Hematopoietic multipotent progenitor cell (in vitro differentiated cells): ENCODE data around the gene ITPRID1. TPM values are rescaled to one million over a fixed set of nuclear protein-coding genes. Genes with fewer than 3 reads are reported as not detected.

ENCODE experiments used
- DNase-seq, 3 donors: peaks; one replicate each; pipeline ENCODE4 v3.0.0-alpha.2; 2011 to 2015; ENCODE audit warnings: low read depth in 2 of 3, low spot score in 2 of 3
- total RNA-seq: library from RNA; depleted of rRNA; stranded (reverse); fragments of >200 nt; gene quantifications from one replicate; pipeline ENCODE4 v1.2.3, GENCODE V29; 2012

The ITPRID1 gene
- total RNA-seq, 1 donor, result not detected

DNA sequence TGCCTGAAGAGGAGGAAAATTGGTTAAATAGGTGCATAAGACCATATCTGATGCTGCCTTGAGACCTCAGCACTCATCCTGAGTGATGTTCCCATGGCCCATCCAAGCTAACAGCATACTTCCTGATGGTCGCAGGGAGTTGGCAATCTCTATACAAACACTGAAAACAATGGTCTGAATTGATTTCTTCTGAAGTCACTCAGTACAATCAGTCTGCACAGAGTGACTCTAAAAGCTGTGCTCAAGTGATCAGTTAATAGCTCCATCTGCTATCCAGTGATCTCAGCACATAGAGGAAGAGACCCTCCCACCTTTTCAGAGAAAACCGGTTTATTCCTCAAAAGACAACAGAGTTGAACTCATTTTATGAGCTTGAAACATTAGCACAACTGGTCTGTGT is 177.0 kb downstream of the ITPRID1 start:
- DNase-seq, result no peak

- DNase-seq, result no peak
Measured at GRCh38 chr7:31692451-31692850, 178.6 kb downstream of the ITPRID1 start.

DNA sequence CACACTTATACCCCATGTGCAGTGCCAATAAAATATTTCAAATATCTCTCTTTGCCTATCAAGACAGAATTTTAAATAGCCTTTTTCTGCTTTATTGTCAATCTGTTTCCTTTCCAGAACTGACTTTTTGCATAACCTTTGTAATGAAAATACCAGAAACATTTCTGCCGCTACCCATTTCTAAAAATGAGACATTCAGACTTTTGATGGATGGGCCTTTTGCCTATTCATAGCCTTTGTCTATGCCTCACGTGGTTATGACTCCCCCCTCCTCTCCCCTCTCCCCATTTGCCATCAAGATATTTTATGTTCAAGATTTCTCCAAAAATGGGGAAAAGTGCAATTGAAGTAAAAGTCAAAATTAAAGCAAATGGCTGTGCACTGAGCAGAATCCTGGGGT is 179.0 kb downstream of the ITPRID1 start:
- DNase-seq, result no peak

DNA sequence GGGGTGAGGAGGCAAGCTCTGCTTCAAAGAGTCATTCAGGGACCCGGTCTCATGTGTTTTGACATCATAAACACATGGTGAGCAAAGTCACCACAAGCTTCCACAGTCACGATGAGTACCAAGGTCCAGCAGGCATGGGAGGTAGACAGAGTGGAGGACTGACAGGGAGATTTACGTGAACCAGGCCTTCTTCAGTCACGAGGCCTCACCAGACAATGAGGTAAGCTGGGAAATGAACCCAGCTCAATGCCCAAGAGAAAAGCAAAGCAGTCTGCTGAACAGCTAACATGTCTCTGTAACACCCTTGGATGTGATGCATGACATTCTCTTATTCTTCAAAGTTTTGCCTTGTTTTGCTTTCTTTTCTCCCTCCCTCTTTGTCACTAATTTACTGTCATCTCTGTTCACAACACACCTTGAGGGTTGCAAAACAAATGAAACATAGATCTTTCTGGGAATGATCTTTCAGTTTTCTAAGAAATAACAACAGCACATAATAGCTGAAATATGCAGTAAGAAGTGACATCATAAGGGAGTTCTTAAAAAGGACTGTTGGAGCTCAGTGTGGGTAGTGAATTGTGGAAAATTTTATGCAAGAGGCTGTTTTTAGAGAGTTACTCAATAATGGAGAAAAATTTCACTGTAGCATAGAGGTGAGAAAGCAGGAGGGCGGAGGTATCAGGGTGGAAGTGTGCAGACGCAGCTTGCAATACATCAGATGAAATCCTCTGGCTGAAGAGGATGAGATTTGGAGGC is 182.1 kb downstream of the ITPRID1 start:
- no peak for DNase-seq

- DNase-seq, result peak in 1 of 3 donors; percentile 3
Measured at GRCh38 chr7:31699050-31699449, 185.2 kb downstream of the ITPRID1 start.

- DNase-seq, result no peak
Measured at GRCh38 chr7:31702354-31702753, 188.5 kb downstream of the ITPRID1 start.

- DNase-seq, result no peak
Measured at GRCh38 chr7:31705377-31705776, 191.5 kb downstream of the ITPRID1 start.

DNA sequence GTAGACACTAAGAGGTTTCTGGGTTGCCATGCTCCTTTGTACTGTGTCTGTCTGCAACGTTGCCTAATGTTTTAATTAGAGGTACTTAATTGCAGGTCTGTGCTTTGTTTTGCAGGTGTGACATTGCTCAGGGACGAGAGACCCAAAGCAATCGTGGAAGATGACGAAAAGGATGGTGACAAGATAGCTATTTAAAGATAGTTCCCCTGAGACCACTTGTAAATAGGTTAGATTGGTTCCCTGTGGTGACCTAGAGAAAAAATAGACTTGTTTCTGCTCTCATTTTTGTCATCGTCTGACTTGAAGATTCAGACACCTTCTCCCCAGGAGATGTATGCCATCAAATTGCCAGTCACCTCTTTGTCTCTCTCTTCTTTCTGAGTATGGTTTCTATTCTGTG is 193.2 kb downstream of the ITPRID1 start:
- DNase-seq, result no peak

Other genes with a start within 250 kb of the ITPRID1 start
- not detected for gene NEUROD6, start 173.4 kb upstream of the ITPRID1 start, total RNA-seq
- gene PPP1R17, start 173.1 kb downstream of the ITPRID1 start, total RNA-seq, result under 0.01 TPM